Spleen (tissue), 7 donors: ENCODE data around the gene DAB2.

Experiments
- POLR2AphosphoS5 ChIP-seq, 3 donors: sonication (generic); formaldehyde crosslinking; IDR thresholded peaks; one replicate each; pipeline ENCODE4 v1.5.1; 2017; ENCODE audit warnings: antibody characterized with exemption in 3 of 3
- TF ChIP-seq, protein P1 (sequence below), 11 experiments: fragments of 200-600 bp in 7 of 11; fragments of 450-650 bp in 4 of 11; sonication (generic) in 4 of 11; IDR thresholded peaks in 8 of 11; conservative IDR thresholded peaks in 3 of 11; 1 replicate in 7 of 11; 2 replicates in 4 of 11; pipeline versions ENCODE4 v1.4.0 to v1.8.0; 2016 to 2021; ENCODE audit warnings: antibody characterized with exemption in 11 of 11, inconsistent platforms in 4 of 11, mild to moderate bottlenecking in 1 of 11
- donor health status: DM: no; HTN: no; CAD: no; lungs with moderate emphysema.
- donor health status: DM: no; HTN: no; CAD: no.
- donor health status: DM: no; HTN: no; CAD: no.

DNA sequence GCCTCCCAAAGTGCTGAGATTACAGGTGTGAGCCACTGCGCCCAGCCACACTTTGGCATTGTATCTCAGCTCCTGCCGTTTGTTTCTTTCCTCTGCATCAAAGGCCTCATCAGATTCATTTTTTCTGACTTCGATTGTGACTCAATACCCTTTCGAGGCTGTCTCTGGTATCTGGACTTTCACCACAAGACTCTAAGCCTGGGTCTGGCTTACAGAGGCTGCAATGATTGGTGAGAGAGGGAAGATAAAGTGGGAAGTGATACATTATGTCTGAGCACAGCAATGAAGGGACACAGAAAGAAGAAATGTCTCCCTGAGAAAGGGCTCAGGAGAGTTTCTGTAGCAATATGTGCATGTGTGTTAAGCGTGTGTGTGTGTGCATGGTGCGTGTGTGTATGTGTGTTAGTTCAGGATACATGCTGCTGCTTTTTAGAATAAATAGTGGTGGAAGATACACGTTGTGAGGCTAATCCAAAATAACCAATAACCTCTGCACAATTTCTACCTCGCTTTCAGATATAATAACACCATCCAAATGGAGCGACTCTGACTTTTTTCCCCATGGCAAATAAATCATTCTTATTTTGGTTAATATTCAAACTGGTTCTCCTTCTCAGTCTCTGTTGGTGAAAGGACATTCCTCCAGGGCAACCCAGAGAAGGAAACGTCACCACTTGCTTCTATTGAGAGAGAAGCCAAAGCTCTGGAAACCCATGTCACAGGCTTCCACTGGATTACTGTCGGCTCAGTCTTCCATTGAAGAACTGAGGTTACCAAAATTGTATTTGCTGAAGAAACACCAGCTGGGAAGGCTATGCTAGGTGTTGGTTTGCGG, 8.1 kb upstream of the DAB2 start:
- TF ChIP-seq, protein P1, sequence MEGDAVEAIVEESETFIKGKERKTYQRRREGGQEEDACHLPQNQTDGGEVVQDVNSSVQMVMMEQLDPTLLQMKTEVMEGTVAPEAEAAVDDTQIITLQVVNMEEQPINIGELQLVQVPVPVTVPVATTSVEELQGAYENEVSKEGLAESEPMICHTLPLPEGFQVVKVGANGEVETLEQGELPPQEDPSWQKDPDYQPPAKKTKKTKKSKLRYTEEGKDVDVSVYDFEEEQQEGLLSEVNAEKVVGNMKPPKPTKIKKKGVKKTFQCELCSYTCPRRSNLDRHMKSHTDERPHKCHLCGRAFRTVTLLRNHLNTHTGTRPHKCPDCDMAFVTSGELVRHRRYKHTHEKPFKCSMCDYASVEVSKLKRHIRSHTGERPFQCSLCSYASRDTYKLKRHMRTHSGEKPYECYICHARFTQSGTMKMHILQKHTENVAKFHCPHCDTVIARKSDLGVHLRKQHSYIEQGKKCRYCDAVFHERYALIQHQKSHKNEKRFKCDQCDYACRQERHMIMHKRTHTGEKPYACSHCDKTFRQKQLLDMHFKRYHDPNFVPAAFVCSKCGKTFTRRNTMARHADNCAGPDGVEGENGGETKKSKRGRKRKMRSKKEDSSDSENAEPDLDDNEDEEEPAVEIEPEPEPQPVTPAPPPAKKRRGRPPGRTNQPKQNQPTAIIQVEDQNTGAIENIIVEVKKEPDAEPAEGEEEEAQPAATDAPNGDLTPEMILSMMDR (IDR thresholded peaks at IDR 0.05 in 8 of 11, conservative IDR thresholded peaks at IDR 0.05 in 3 of 11) = no peak
- TF ChIP-seq POLR2AphosphoS5 (IDR thresholded peaks at IDR 0.05) = no peak
